SIG-M5 treated with dmso at 0.1 percent for 504 hours (cell line): Measurements from ENCODE around the gene APCDD1.

Experiments used
- DNase-seq: peaks from one replicate; lab custom pipeline; 2025; ENCODE audit not compliant: unreplicated experiment; lab: John Stamatoyannopoulos, UW

Gene APCDD1

GRCh38 chr18:10431680-10432079 is 22.8 kb upstream of the APCDD1 start:
- DNase-seq = no peak

DNA sequence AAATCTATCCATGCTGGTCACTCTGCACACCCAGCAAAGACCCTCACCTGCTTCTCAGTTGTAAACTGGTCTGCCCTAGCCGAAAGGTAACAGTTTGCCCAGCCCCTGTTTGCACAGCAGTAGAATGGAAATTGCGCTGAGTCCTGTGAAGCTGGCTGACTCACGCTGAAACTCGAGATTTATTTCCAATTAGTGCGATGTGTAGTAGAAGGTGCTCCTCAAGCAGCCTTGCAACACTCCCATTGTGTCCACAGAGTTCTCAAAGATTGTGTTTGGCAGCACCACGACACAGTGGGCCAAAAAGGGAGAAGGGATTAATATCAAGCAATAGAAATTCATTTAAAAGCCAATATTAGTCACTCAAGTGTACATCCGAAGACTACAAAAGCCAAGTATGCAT is 21.7 kb upstream of the APCDD1 start:
- DNase-seq = no peak

GRCh38 chr18:10436160-10436559 is 18.3 kb upstream of the APCDD1 start:
- no peak for DNase-seq

DNA sequence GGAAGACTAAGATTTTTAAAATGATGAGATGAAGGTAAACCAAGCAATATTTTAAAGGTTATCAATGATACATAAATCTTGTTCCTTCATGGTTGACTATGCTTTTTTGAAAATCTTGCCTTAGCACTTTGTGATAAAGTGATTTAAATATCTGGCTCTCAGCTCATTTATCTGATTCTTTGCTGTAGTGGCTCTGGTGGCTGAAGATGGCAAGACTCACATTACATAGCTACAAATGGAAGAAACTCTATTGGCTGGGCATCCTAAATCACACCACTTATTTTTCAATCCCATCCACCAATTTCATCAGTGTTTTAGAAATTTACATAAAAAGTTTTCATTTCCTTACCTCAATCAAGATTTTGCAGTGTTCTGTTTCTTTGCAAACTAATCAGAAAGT is 16.6 kb upstream of the APCDD1 start:
- DNase-seq = peak; percentile 14

DNA sequence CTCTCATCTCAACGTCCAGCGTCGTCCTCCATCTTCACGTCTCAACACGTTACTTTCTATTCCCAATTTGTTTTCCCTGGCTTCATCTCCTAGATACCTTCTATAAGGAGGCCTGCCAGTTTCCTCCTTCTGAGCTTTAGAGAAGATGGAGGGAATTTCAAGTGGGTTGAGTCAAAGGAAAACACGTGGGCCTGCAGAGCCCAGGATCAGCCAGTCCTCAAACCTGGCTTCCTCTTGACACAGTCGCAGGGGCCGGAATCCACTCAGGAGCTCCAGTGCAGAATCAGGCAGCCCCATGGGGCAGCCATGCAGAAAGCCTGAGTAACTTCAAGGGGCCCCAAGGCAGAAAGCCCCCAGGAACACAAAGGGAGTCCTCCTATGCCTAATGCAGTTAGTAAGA is 14.5 kb upstream of the APCDD1 start:
- no peak for DNase-seq

- DNase-seq = no peak
These were observed 13.6 kb upstream of the APCDD1 start for GRCh38 chr18:10440884-10441283.

DNA sequence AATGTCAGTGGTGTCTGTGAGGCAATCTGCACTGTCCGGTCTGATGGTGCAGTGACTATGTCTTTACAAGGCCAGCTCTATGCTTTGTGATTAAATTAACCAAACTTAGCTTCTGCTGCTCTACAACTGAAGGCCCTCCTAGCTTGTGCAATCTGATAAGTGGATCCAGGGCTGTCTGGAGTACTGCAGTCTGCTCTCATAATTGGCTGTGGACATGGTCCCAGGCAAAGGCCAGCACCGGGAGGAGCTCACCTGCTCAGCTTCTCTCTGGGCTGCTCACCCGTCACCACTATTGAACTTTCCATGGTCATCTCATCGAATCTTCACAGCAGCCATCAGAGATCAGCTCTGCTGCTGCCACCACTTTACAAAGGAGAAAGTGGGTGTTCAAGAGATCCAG is 13.0 kb upstream of the APCDD1 start:
- DNase-seq = no peak

GRCh38 chr18:10442551-10442971 is 11.9 kb upstream of the APCDD1 start:
- DNase-seq = no peak

- no peak for DNase-seq
These were observed 11.4 kb upstream of the APCDD1 start for GRCh38 chr18:10443001-10443400.

- no peak for DNase-seq
These were observed 10.0 kb upstream of the APCDD1 start for GRCh38 chr18:10444314-10445006.

- DNase-seq = no peak
These were observed 5.0 kb upstream of the APCDD1 start for GRCh38 chr18:10449396-10449795.

DNA sequence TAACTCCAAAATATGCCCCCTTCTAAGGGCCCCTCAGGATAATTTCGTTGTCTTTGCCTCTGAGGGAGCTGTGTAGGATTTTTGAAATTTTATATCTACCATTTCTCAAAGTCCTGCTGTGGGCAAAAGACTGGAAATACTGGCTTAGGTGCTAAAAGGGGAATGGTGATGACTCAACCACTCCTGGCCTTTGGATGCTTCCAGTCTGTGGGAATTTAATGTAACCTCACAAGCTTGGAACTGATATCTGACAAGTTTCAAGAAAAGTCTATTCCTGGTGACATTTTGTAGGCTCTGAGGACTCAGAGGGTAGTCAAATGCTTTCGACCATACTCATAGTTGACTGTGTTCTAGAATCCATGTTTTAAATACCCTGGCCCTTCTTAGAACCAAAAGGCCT is 3.4 kb upstream of the APCDD1 start:
- DNase-seq = no peak

DNA sequence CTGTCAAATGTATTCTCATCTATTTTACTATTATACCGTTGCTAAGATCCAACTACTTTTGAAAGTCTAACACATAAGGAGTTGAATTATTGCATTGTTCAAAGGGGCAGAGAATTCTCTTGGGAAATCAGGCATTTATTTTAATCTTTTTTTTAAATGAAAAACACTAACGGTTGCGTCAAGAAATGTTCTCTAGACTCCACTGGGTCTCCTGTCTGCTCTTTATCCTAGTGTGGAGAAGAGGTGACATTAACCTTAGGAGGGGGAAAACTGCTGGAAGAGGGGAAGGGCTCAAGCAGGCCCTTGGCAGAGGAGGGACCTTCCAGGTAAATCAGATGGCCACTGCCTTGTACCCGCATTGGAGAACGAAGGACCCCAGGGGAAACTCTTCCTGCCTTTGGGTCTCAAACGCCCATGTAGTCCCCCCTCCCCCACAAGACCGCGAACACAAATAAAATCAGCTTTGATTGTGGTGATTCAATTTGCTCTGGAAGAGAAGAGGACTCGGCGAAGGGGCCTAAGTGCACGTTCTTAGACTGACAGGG is 1.1 kb upstream of the APCDD1 start:
- DNase-seq = no peak

GRCh38 chr18:10454681-10455557 is 484 bp downstream of the APCDD1 start:
- DNase-seq = no peak

DNA sequence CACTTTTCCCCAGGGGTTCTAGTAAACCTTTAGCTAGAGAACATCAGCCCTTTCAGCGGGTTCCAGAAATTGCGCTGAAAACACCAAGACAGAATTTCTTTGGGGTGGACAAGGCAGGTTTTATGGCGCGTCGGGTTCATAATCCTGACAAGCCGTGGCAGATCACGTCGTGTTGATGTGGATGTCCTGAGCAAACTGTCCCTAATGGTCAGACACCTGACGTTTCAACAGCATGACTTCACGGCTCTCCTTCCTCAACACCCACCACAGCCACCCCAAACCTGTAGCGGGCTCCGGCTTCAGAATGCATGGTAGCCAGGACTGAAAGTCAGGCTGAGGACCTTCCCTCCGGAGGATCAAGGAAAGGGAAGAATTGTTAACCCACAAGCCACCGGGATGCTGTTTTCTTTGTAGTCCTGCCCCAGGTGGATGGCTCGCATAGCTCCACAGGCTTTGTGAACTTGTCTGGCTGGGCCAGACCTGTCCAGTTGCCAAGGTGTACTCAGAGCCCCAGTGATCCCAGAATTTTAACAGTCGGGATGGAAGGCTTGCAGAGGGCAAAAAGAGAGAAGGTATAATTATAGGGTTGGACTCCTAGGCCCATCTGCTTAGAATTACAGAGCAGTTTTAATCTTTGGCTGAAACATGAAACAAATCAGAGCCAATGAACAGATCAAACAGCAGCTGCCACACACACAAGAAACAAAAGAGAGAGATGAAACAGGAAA is 1.5 kb downstream of the APCDD1 start:
- DNase-seq = no peak

DNA sequence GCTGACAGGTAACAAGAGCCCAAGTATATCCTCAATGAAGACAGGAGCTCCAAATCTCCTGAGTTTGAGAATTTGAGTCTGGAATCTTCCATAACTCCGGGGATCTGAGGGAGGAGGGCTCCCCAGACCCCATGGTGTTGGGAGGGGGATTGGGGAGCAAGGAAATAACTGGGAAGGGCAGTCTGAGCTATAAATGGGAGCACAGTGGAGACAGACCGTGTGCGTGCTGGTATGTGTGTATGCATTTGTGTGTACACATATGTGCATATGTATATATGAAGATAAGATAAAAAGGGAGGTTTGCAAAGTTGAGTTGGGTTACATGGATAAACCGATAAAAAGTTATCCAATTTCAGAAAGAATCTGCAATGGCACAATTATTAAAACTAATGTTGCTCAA is 2.3 kb downstream of the APCDD1 start:
- no peak for DNase-seq

DNA sequence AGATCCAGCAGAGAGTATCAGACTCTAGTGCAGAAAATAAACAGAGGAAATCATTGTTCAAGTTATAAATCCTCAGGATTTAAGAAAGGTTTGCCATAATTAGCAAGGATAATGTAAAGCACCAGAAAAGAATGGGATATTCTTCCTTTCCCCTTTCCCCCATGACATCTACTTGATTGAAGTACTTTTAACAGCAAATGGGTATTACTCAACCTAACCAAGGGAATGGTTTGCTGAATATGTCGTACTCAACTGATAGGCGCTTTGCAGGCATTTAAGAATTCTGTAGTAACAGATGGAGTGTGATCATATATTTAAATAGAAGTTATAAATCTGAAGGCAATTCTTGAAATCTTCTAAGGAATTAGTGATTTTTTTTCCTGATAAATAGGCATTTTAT is 2.7 kb downstream of the APCDD1 start:
- DNase-seq = no peak

GRCh38 chr18:10457767-10458166 is 3.3 kb downstream of the APCDD1 start:
- no peak for DNase-seq

DNA sequence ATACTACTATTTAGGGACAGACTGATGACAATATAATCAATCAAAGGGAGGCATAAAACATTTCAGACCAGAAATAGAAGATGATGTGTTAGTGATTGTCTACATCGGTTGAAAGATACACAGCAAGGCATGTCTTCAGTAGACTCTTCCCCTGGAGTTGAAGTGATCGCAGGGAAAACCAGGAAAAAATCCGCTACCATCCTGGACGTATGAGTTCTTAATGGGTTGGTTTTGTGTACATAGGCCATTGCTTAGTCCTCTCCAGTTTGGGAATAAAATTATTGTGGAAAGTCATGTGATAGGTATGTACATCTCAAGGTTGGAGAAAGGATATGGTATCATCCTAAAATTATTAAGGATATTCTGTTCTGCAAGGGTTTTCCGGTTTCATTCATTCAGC is 4.3 kb downstream of the APCDD1 start:
- DNase-seq = no peak

- no peak for DNase-seq
These were observed 5.2 kb downstream of the APCDD1 start for GRCh38 chr18:10459587-10459986.

DNA sequence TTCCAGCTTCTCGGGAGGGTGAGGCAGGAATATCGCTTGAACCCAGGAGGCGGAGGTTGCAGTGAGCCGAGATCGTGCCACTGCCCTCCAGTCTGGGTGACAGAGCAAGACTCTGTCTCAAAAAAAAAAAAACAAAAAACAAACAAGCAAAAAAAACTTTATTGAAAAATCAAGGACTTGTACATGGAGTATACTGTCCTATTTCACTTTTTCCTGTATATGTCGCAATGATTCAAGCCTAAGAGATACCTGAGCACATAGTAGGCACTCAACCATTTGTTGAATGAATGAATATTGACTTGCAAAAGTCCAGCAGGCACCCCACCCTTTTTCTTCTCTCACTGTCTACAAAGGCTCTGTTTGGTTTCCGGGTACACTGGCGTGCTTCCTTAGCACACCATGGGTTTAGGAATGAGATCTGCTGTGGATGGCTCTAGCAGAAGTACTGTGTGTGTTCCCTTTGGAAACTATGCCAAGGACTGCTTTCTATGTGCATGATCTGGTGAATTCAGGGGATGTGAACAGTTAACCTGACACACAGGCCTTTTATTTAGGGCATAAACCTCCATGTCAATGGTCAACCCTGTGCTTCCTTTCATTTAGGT is 6.1 kb downstream of the APCDD1 start:
- DNase-seq = no peak
